Body of pancreas (tissue), 4 donors: ENCODE measurements around the gene EBF3.

Experiments
- CTCF ChIP-seq, 7 experiments: fragments of 450-650 bp in 4 of 7; fragments of 200-600 bp in 3 of 7; sonication (generic) in 3 of 7; IDR thresholded peaks; one replicate each; pipeline ENCODE4 v1.5.1; 2016 to 2019; ENCODE audit warnings: antibody characterized with exemption in 7 of 7
- POLR2A ChIP-seq, 3 donors: fragments of 450-650 bp; IDR thresholded peaks; one replicate each; pipeline ENCODE4 v1.6.1; 2016; ENCODE audit warnings: antibody characterized with exemption in 3 of 3, mild to moderate bottlenecking in 2 of 3

- no peak for TF ChIP-seq POLR2A (IDR thresholded peaks at IDR 0.05)
- no peak for TF ChIP-seq CTCF (IDR thresholded peaks at IDR 0.05)
Observed at GRCh38 chr10:129916506-129916995, 47.5 kb downstream of the EBF3 start.
